ENCODE measurements around the gene C1orf167. TPM values are rescaled to one million over a fixed set of nuclear protein-coding genes. Genes with fewer than 3 reads are reported as not detected.

Gene C1orf167
- 0.92 and 0.99 TPM in 2 replicates for total RNA-seq

GRCh38 chr1:11761988-11762406 is at the start of gene C1orf167:
C1orf167 (plus strand) TSS chr1:11762193; CDS start chr1:11764401, 2,208 bp downstream.

GRCh38 chr1:11735854-11736745 is 25.9 kb upstream of the C1orf167 start, which contains the start of gene AGTRAP:
AGTRAP (plus strand) TSS chr1:11736136; CDS start chr1:11736209, 73 bp downstream.

GRCh38 chr1:11805422-11806306 is 43.7 kb downstream of the C1orf167 start, which contains the start of the genes CLCN6 and MTHFR:
CLCN6 (plus strand) TSS chr1:11806191; CDS start chr1:11806263, 72 bp downstream.
MTHFR (minus strand) TSS chr1:11805964; CDS start chr1:11803116, 2,848 bp downstream.

Other genes starting within 250 kb of the C1orf167 start
- 0.25 and 0.26 TPM in 2 replicates for gene FBXO2, start 107.8 kb upstream of the C1orf167 start, total RNA-seq
- 8.9 and 10.2 TPM in 2 replicates for gene FBXO44, start 107.3 kb upstream of the C1orf167 start, total RNA-seq
- gene FBXO6, start 98.0 kb upstream of the C1orf167 start, total RNA-seq: 3.8 and 4.8 TPM in 2 replicates
- gene MAD2L2, start 81.0 kb upstream of the C1orf167 start, total RNA-seq: 30.8 and 37.4 TPM in 2 replicates
- gene DRAXIN, start 70.5 kb upstream of the C1orf167 start, total RNA-seq: 0.50 and 0.53 TPM in 2 replicates
- gene AGTRAP, start 26.1 kb upstream of the C1orf167 start, total RNA-seq: 28.0 and 33.4 TPM in 2 replicates
- 37.0 and 49.1 TPM in 2 replicates for gene MTHFR, start 43.8 kb downstream of the C1orf167 start, total RNA-seq
- gene CLCN6, start 44.0 kb downstream of the C1orf167 start, total RNA-seq: 9.6 and 13.7 TPM in 2 replicates
- gene NPPA, start 85.6 kb downstream of the C1orf167 start, total RNA-seq: not detected in 2 replicates
- 0.12 TPM in 1 of 2 replicates, not detected in the other for gene NPPB, start 96.8 kb downstream of the C1orf167 start, total RNA-seq
- 38.7 and 49.8 TPM in 2 replicates for gene KIAA2013, start 164.2 kb downstream of the C1orf167 start, total RNA-seq
- 334 and 353 TPM in 2 replicates for gene PLOD1, start 172.5 kb downstream of the C1orf167 start, total RNA-seq
- 53.6 and 57.3 TPM in 2 replicates for gene MFN2, start 218.3 kb downstream of the C1orf167 start, total RNA-seq